BE2C (cell line): ENCODE results near the gene LIME1.

Experiments used
- DNase-seq: peaks from one replicate; pipeline ENCODE4 v3.0.0-alpha.2; 2020
- H3K27me3 ChIP-seq: fragments of 250-450 bp; sonication (Bioruptor Pico); 2 replicates; pipeline ENCODE4 v1.5.1; 2020; ENCODE audit warnings: mild to moderate bottlenecking
- H3K36me3 ChIP-seq: fragments of 250-450 bp; sonication (Bioruptor Pico); 2 replicates; pipeline ENCODE4 v1.5.1; 2020; ENCODE audit warnings: mild to moderate bottlenecking
- H3K4me1 ChIP-seq: fragments of 250-450 bp; sonication (Bioruptor Pico); 2 replicates; pipeline ENCODE4 v1.5.1; 2020
- H3K4me3 ChIP-seq: 2 replicates; pipeline ENCODE4 v1.5.1; 2011; ENCODE audit warnings: low read depth, low read length
- H3K9me3 ChIP-seq: fragments of 250-450 bp; sonication (Bioruptor Pico); 2 replicates; pipeline ENCODE4 v1.5.1; 2020
- CTCF ChIP-seq: IDR thresholded peaks from 2 replicates; pipeline ENCODE4 v1.5.1; 2012; ENCODE audit warnings: mild to moderate bottlenecking, low read depth, low read length

Gene LIME1

GRCh38 chr20:63693733-63694583, 42.5 kb upstream of the LIME1 start:
- Histone ChIP-seq H3K9me3 (no peaks in the 10 kb centered on the region), H3K36me3 (no peaks in the 10 kb centered on the region), H3K4me1 (peaks cover 24% of the 10 kb centered on the region), H3K4me3 (no peak overlapping the region), H3K27me3 (no peaks in the 10 kb centered on the region)
- TF ChIP-seq CTCF = no peak
- DNase-seq = no peak

GRCh38 chr20:63694584-63695423, 41.7 kb upstream of the LIME1 start:
- no peaks in the 10 kb centered on the region for H3K9me3 ChIP-seq
- H3K27me3 ChIP-seq = no peaks in the 10 kb centered on the region
- TF ChIP-seq CTCF = no peak
- no peak overlapping the region for H3K4me3 ChIP-seq
- DNase-seq = no peak
- peaks cover 33% of the 10 kb centered on the region for H3K4me1 ChIP-seq
- no peaks in the 10 kb centered on the region for H3K36me3 ChIP-seq

GRCh38 chr20:63695424-63696305, 40.8 kb upstream of the LIME1 start:
- no peak for DNase-seq
- H3K36me3 ChIP-seq = no peaks in the 10 kb centered on the region
- H3K4me1 ChIP-seq = peaks cover 42% of the 10 kb centered on the region
- H3K27me3 ChIP-seq = no peaks in the 10 kb centered on the region
- no peaks in the 10 kb centered on the region for H3K9me3 ChIP-seq
- TF ChIP-seq CTCF = no peak
- H3K4me3 ChIP-seq = no peak overlapping the region

- Histone ChIP-seq H3K9me3 (no peaks in the 10 kb centered on the region), H3K27me3 (no peaks in the 10 kb centered on the region), H3K4me1 (peaks cover 44% of the 10 kb centered on the region), H3K36me3 (no peaks in the 10 kb centered on the region), H3K4me3 (no peak overlapping the region)
- peak; percentile 51 for DNase-seq
- no peak for TF ChIP-seq CTCF
Observed at GRCh38 chr20:63696306-63696627, 40.2 kb upstream of the LIME1 start.

GRCh38 chr20:63696628-63697356, 39.7 kb upstream of the LIME1 start, which contains the start of gene TNFRSF6B:
Gene TNFRSF6B (plus strand): TSS chr20:63696652. CDS start chr20:63696768, 116 bp downstream.
- no peak for TF ChIP-seq CTCF
- peak within 1 kb of the TSS; percentile 32 for H3K4me3 ChIP-seq
- DNase-seq = peak; percentile 55
- peaks cover 44% of the 10 kb centered on the region for H3K4me1 ChIP-seq
- H3K9me3 ChIP-seq = no peaks in the 10 kb centered on the region
- H3K27me3 ChIP-seq = no peaks in the 10 kb centered on the region
- H3K36me3 ChIP-seq = no peaks in the 10 kb centered on the region
